Adipocyte (in vitro differentiated cells): ENCODE data around the gene TCFL5.

Source experiments
- DNase-seq: peaks from one replicate; pipeline ENCODE4 v3.0.0-alpha.2; 2015; ENCODE audit warnings: low read depth
- H3K27me3 ChIP-seq: replicated peaks from 2 replicates; pipeline ENCODE4 v1.7.0; 2013; ENCODE audit warnings: mild to moderate bottlenecking, low read length, moderate library complexity; ENCODE audit not compliant: control insufficient read depth, insufficient read depth
- H3K36me3 ChIP-seq: 2 replicates; pipeline ENCODE4 v1.7.0; 2013; ENCODE audit warnings: low read length, mild to moderate bottlenecking, moderate library complexity; ENCODE audit not compliant: control insufficient read depth, insufficient read depth, severe bottlenecking
- H3K4me1 ChIP-seq: 2 replicates; pipeline ENCODE4 v1.7.0; 2013; ENCODE audit warnings: mild to moderate bottlenecking, low read length, moderate library complexity; ENCODE audit not compliant: control insufficient read depth, insufficient read depth
- H3K4me3 ChIP-seq: 2 replicates; pipeline ENCODE4 v1.7.0; 2013; ENCODE audit warnings: mild to moderate bottlenecking, low read length, moderate library complexity
- H3K9ac ChIP-seq: 2 replicates; pipeline ENCODE4 v1.7.0; 2013; ENCODE audit warnings: mild to moderate bottlenecking, low read length, moderate library complexity
- H3K9me3 ChIP-seq: 2 replicates; pipeline ENCODE4 v1.7.0; 2013; ENCODE audit warnings: mild to moderate bottlenecking, low read length, moderate library complexity; ENCODE audit not compliant: control insufficient read depth

TCFL5 gene

DNA sequence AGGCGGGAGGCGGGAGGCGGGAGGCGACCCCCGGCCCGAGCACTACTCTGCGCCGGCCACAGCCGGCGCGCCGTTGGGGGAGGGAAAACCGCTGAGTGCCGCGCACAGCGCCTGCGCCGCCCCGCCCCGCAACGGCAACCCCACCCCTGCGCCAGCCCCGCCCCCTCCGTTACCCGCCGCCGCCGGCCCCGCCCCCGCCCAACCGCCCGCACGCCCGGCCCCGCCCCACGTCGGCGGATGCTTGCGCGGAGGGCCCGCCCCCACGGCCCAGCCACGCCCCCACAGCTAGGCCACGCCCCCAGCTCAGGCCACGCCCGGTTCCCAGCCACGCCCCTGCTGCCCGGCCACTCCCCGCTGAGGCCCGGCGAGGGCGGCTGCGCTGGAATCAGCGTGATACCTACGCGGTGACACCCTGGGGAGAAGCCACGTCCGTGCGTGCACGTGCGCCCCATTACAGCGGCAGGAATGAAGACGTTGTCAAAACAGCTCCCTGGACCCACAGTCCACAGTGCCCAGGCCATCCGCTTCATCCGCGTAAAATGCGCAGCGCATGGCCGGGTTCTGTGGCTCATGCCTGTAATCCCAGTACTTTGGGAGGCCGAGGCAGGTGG lies at the start of gene TCFL5:
TSS of gene TCFL5 (minus strand) at position 97 of the 611 bp plus-strand sequence. CDS start 152 bp downstream, outside the sequence.
- peak within 1 kb of the TSS; percentile 66 for H3K9ac ChIP-seq
- H3K36me3 ChIP-seq = peaks cover 5% of the 10 kb centered on the region
- H3K4me1 ChIP-seq = peaks cover 20% of the 10 kb centered on the region
- H3K9me3 ChIP-seq = peaks cover 2% of the 10 kb centered on the region
- H3K27me3 ChIP-seq = no peaks in the 10 kb centered on the region
- H3K4me3 ChIP-seq = peak within 1 kb of the TSS; percentile 79
- DNase-seq = peak; percentile 95

DNA sequence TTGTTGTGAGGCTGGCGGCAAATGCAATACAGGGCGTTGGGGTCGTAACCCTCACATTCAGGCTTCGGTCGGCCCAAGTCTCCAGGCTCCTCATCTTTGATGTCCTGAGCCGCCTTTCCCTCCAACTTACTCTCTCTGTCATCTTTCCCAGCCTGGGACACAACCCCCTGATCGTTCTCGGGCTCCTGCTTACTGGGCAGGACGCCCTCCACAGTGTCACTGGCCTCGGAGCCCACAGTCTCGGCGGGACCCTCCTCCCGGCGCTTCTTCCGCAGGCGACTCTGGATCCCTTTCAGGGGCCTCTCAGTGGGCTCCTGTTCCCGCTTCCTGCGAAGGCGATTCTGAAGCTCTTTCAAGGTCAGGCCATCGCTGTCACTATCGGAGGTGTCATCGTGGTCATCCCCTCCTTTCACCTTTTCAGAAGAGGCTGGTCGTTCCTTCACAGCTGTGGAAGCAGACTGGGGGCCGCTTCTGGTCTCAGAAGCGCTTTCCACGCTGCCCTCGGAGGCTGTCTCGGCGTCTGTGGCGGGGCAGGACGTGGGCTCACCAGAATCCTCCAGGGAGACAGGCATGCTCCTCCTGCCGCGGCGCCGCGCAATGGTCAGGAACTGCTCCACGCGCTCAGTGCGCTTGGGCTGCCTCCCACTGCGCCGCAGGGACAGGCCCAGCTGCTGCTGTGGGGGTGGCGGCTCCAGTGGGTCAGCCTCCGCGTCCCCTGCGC lies 49.3 kb upstream of the TCFL5 start:
- Histone ChIP-seq H3K27me3 (no peaks in the 10 kb centered on the region), H3K9me3 (no peaks in the 10 kb centered on the region), H3K4me1 (peaks cover 25% of the 10 kb centered on the region), H3K9ac (no peak overlapping the region), H3K4me3 (no peak overlapping the region), H3K36me3 (peaks cover 61% of the 10 kb centered on the region)
- no peak for DNase-seq

DNA sequence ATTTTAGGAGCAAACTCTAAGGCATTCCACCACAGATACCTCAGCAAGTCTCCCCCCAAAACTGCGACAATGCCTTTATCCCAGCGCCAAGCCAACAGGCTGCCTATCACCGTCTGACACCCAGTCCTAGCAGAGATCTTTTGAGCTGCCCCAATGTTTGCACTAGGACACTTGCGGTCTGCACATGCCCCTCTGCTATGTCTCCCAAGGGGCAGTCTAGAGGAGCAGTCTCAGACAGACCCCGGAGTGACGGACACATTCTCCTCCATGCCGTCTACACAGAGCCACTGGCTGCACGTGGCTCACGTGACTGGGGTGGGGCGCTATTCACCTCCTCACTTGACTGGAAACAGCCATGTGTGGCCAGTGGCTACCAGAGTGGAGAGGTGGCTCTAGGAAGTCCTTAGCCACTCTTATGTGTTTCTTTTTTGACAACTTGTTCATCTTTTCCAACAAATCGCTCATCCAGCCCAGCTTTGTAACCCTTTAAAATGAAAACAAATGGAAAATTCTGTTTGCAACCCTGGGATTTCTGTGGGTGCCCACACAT lies 48.7 kb upstream of the TCFL5 start:
- Histone ChIP-seq H3K9me3 (no peaks in the 10 kb centered on the region), H3K9ac (no peak overlapping the region), H3K27me3 (no peaks in the 10 kb centered on the region), H3K36me3 (peaks cover 68% of the 10 kb centered on the region), H3K4me3 (no peak overlapping the region), H3K4me1 (peaks cover 18% of the 10 kb centered on the region)
- no peak for DNase-seq

DNA sequence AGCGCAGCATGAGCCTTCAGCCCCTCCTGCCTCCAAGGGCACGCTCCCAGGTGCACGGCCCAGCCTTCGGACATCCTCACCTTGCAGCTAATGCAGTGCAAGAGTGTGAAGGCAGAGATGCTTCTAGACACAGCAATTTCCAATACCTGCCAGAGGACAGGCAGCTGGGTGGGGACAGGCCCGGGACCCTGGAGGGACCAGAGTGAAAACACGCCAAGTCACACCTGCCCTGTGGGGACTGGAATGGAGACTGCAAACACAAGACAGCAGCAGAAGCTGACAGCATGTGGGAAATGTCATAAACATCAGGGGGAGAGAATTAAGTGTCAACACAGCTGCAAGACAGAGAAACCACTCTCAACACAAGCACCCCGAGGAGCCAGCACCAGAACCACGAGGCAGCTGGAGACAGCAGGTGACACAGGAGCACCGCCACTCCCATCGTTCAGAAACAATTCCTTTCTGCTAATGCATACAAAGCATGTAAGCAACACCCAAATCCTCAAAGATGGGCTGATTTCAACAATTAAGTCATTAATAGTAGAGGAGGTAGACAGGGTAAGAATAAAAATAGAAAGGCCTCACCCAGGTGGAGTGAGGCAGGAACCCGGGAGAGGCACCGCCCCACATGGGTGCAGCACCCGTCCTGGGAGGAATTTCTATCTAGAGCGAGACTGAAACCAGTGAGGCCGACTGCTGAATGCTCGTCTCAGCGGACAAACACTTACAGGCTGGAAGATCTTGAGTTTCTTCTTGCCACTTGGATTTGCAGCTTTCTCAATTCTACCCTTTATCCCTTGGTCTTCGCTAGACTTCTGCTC lies 47.6 kb upstream of the TCFL5 start:
- Histone ChIP-seq H3K9me3 (no peaks in the 10 kb centered on the region), H3K4me1 (peaks cover 8% of the 10 kb centered on the region), H3K27me3 (no peaks in the 10 kb centered on the region), H3K9ac (no peak overlapping the region), H3K36me3 (peaks cover 78% of the 10 kb centered on the region), H3K4me3 (no peak overlapping the region)
- no peak for DNase-seq

DNA sequence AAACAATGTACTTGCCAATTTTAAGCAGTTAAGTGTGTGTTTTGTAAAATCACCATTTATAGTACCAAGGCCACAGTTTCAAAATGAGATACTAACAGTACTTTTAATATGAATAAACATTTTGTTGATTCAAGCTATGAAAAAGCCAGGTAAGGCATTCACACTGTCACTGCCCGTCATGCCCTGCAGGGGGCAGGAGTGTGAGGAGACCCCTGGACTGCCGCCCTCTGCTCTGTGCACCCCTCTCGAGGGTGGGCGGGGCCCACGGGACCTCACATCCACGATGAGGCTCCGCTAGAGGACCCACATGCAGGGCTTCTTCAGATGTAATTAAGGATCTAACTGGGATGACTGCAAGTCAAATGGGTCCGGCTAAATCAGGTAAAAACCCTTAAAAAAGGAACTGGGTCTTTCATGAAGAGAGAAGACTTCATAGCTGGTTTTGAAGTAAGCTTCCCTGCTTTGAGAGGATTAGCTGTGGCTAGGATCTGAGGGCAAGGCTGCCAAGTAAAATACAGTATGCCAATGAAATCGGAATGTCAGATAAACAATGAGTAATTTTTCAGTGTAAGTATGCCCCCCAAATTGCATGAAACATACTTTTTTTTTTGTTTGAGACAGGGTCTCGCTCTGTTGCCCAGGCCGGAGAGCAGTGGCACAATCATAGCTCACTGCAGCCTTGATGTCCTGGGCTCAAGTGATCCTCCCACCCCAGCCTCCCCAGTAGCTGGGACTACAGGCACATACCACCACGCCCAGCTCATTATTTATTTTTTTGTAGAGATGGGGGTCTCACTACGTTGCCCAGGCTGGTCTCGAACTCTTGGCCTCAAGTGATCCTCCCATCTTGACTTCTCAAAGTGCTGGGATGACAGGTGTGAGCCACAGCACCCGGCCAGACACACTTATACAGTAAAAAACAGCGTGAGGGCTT lies 46.0 kb upstream of the TCFL5 start:
- H3K4me1 ChIP-seq = no peaks in the 10 kb centered on the region
- H3K36me3 ChIP-seq = peaks cover 93% of the 10 kb centered on the region
- no peak overlapping the region for H3K4me3 ChIP-seq
- DNase-seq = peak; percentile 33
- H3K27me3 ChIP-seq = no peaks in the 10 kb centered on the region
- H3K9ac ChIP-seq = no peak overlapping the region
- no peaks in the 10 kb centered on the region for H3K9me3 ChIP-seq

DNA sequence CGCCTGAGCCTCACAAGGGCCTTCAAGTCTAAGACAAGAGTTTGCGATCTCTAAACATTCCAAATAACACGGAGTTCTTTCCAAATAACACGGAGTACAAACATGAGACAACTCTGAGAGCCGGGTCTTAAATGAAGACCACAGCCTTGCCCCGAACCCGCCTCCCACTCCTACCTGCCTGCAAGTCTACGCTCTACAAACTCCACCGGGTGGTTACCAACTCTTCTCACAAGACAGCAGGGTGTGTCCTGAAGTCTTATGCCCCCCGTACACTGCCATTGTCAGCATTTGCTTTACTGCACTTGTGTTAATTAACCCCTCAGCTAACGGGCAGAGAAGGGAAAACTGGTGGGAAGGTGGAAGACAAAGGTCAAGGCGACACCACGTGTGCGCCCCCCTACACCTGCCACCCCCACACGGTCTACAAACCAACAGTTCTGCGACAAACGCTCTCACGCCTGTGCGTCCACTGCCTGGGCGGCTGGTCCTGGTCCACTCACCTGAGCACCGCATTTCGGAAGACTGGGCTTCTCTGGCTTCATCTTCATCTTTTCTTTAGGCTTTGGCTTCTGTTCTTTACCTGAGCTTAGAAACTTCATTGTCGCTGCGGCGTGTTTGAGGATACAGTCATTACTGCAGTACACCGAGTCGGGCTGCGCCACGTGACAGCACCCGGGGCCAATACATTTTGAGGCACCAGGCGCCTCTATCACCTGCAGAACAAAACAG lies 45.2 kb upstream of the TCFL5 start:
- H3K36me3 ChIP-seq = peaks cover 94% of the 10 kb centered on the region
- H3K27me3 ChIP-seq = no peaks in the 10 kb centered on the region
- H3K4me1 ChIP-seq = no peaks in the 10 kb centered on the region
- H3K9ac ChIP-seq = no peak overlapping the region
- DNase-seq = no peak
- H3K4me3 ChIP-seq = no peak overlapping the region
- H3K9me3 ChIP-seq = no peaks in the 10 kb centered on the region

DNA sequence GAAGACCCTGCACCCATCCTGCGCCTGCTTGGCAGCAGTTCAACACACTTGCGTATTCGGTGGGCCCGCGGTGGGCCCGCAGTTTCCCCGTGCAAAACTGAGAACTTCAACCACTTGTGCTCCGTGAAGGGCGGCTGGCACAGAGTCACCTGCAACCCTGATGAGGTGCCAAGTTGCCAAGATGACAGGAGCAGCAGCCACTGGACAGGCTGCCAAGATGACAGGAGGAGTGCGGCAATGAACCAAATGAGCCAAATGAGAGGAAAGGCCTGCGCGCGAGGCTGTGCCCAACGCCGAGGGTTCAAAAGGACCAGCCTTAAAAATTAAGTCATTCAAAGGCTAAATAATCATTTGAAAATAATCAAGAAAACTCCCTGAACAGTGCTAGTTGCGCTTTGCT lies 44.6 kb upstream of the TCFL5 start:
- Histone ChIP-seq H3K27me3 (no peaks in the 10 kb centered on the region), H3K9me3 (no peaks in the 10 kb centered on the region), H3K36me3 (peaks cover 94% of the 10 kb centered on the region), H3K4me3 (no peak overlapping the region), H3K4me1 (no peaks in the 10 kb centered on the region), H3K9ac (no peak overlapping the region)
- no peak for DNase-seq

DNA sequence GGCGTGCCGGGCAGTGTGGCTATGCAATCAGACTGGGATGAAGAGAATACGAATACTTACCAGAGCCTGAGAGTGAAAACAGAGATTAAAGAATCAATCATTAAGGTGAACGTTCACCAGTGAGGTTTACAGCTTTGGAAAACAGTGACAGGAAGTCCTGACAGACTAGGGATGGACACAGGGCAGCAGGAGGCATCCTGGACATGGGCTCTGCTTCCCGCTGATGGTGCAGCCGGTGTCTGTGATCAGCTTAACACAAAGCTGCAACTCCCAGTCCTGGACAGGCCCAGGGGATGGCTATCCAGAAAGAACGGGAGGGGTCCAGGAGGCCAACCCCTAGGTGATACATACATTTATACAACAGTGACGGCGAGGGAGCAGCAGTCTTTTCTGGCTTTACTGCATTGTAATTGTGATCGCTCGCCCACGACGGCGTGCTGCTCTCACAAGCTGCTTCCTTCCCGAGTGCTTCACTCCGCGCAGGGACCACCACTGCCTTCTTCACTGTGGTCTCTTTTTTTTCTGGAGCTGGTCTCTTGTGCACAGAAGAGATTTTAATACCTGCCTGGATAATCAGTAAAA lies 44.0 kb upstream of the TCFL5 start:
- no peaks in the 10 kb centered on the region for H3K27me3 ChIP-seq
- DNase-seq = no peak
- no peak overlapping the region for H3K9ac ChIP-seq
- no peak overlapping the region for H3K4me3 ChIP-seq
- H3K9me3 ChIP-seq = no peaks in the 10 kb centered on the region
- H3K4me1 ChIP-seq = peaks cover 4% of the 10 kb centered on the region
- H3K36me3 ChIP-seq = peaks cover 94% of the 10 kb centered on the region

DNA sequence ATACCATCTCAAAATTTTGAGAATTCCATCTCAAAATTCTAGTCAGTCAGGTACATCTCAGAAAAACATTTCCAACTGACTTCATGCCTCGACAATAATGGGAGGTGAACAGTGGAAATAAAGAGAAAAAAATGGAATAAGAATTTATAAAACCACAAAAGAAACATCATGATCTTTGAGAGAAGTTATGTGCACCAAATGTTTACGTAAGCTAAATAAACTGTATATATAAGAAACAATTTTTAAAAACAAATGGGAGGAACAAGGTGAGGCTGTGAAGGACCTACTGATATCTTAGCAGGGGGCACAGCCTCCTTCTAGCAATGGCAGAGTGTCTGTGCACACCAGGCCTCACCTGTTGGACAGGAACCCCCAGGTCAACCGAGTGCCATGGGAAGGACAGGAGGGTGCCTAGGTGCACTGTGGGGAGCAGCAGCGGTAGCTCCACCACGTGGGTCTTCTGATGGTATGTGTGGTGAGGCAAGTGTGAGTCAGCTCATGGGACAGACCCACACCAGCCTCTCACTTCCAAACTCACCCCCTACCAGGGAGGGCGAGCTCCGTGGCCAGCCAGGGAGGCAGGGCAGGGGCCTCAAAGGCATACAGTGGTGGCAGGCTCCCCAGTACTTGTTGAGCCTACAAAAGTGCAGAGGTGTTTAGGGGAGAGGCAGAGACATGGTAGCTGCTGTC lies 41.4 kb upstream of the TCFL5 start:
- H3K9me3 ChIP-seq = no peaks in the 10 kb centered on the region
- H3K9ac ChIP-seq = no peak overlapping the region
- no peak for DNase-seq
- H3K4me1 ChIP-seq = peaks cover 17% of the 10 kb centered on the region
- H3K36me3 ChIP-seq = peaks cover 68% of the 10 kb centered on the region
- H3K27me3 ChIP-seq = no peaks in the 10 kb centered on the region
- H3K4me3 ChIP-seq = no peak overlapping the region
